Measurements from ENCODE around the gene TRIM66. TPM values are rescaled to one million over a fixed set of nuclear protein-coding genes. Genes with fewer than 3 reads are reported as not detected.
A peak's percentile ranks its signal among the peaks of the same experiment; 100 is the strongest.

Gene TRIM66
- polyA plus RNA-seq, 2 of the 4 experiments (the other 2 are of a cell fraction): 2.5 to 9.8 TPM

GRCh38 chr11:8722809-8723208 is 40.3 kb upstream of the TRIM66 start:
- Histone ChIP-seq H3K9me3 (no peaks in the 10 kb centered on the region), H3K4me3 (no peak overlapping the region), H3K4me1 (peaks cover 46% of the 10 kb centered on the region), H3K27ac (no peak overlapping the region; a peak in 1 of 6 replicates), H3K4me2 (no peak overlapping the region)
- 91% methylated on average over 3 of the region's 3 CpGs for WGBS (ENCODE audit: missing lambda C conversion rate)
- ATAC-seq (no peak), DNase-seq (ENCODE audit: low read depth in 1 of 2, low spot score in 1 of 2) (no peak), FAIRE-seq (no peak)
- TF ChIP-seq PBX3 (IDR thresholded peaks at IDR 0.05) (no peak), CBX2 (IDR thresholded peaks at IDR 0.05; ENCODE audit: borderline replicate concordance, low read depth) (no peak)
- ChIA-PET POLR2A (no interaction called here), CTCF (interaction anchor here (1.0 to 1.2 kb wide), 2 partner anchors 12 to 237 kb away, joined by 3 read pairs; no protein-coding TSS in a partner anchor)

GRCh38 chr11:8721609-8722500 is 39.4 kb upstream of the TRIM66 start:
- peaks cover 54% of the 10 kb centered on the region for H3K4me1 ChIP-seq
- no peaks in the 10 kb centered on the region for H3K9me3 ChIP-seq
- no peak for FAIRE-seq
- H3K4me3 ChIP-seq: no peak overlapping the region
- DNase-seq (ENCODE audit: low read depth in 1 of 2, low spot score in 1 of 2): peak in 1 of 2 experiments; percentile 43
- H3K4me2 ChIP-seq: no peak overlapping the region; the same call in 2 of the 3 replicates
- ChIA-PET POLR2A (interaction anchor here (0.6 kb wide), 1 partner anchor 148 kb away, joined by 3 read pairs; no protein-coding TSS in a partner anchor), CTCF (interaction anchor here (1.0 to 2.6 kb wide), 3 partner anchors 13 to 238 kb away, joined by 3 to 10 read pairs (median 3); no protein-coding TSS in a partner anchor)
- no peak for TF ChIP-seq HMGXB4 (CRISPR knock-in tag; IDR thresholded peaks at IDR 0.05; ENCODE audit: borderline replicate concordance)
- TF ChIP-seq REST (IDR thresholded peaks at IDR 0.05): no peak
- no peak for TF ChIP-seq ZNF302 (CRISPR knock-in tag; IDR thresholded peaks at IDR 0.05)
- TF ChIP-seq USF2 (IDR thresholded peaks at IDR 0.05): no peak
- no peak for TF ChIP-seq BCL3 (IDR thresholded peaks at IDR 0.05)
- TF ChIP-seq EP300 (IDR thresholded peaks at IDR 0.05): no peak
- no peak for TF ChIP-seq CHD2 (IDR thresholded peaks at IDR 0.05; ENCODE audit: low read length, partially characterized antibody)
- TF ChIP-seq MYC (IDR thresholded peaks at IDR 0.05; ENCODE audit: borderline replicate concordance, low read length): no peak
- no peak for TF ChIP-seq HOXB13 (CRISPR knock-in tag; IDR thresholded peaks at IDR 0.05; ENCODE audit: low read depth)
- no peak for TF ChIP-seq FOSB (CRISPR knock-in tag; IDR thresholded peaks at IDR 0.05)
- TF ChIP-seq E2F6 (IDR thresholded peaks at IDR 0.05; ENCODE audit: borderline replicate concordance, low read depth): no peak
- TF ChIP-seq GATA3 (IDR thresholded peaks at IDR 0.05; ENCODE audit: borderline replicate concordance): no peak
- no peak for TF ChIP-seq POLR2A (IDR thresholded peaks at IDR 0.05; ENCODE audit: low read length)
- no peak for TF ChIP-seq MAFK (IDR thresholded peaks at IDR 0.05; ENCODE audit: partially characterized antibody)
- no peak for TF ChIP-seq PBX3 (IDR thresholded peaks at IDR 0.05)
- TF ChIP-seq HOXB5 (CRISPR knock-in tag; IDR thresholded peaks at IDR 0.05): no peak
- TF ChIP-seq MAZ (IDR thresholded peaks at IDR 0.05; ENCODE audit: borderline replicate concordance, low read depth, low read length): no peak
- no peak for TF ChIP-seq RAD21 (conservative IDR thresholded peaks at IDR 0.05 in 1 of 2, IDR thresholded peaks at IDR 0.05 in 1 of 2)
- no peak for TF ChIP-seq ESRRA (IDR thresholded peaks at IDR 0.05; ENCODE audit: borderline replicate concordance, low read length)
- TF ChIP-seq PHF8 (IDR thresholded peaks at IDR 0.05; ENCODE audit: borderline replicate concordance, low read depth): no peak
- WGBS (ENCODE audit: missing lambda C conversion rate): 88% methylated on average over 13 of the region's 13 CpGs
- H3K27ac ChIP-seq: peak overlapping the region in 1 of 2 experiments; percentile 92; a peak in 3 of 6 replicates
- ATAC-seq: no peak
